GM10847 (cell line): Measurements from ENCODE around the gene ANKRD10.

Experiments
- POLR2A ChIP-seq: IDR thresholded peaks from 2 replicates; pipeline ENCODE4 v1.6.1; 2011; ENCODE audit not compliant: insufficient read length; ENCODE audit errors: extremely low read depth

The ANKRD10 gene

GRCh38 chr13:110881839-110882627 is 32.8 kb downstream of the ANKRD10 start:
- no peak for TF ChIP-seq POLR2A

GRCh38 chr13:110880627-110881026 is 34.2 kb downstream of the ANKRD10 start:
- TF ChIP-seq POLR2A, result no peak

DNA sequence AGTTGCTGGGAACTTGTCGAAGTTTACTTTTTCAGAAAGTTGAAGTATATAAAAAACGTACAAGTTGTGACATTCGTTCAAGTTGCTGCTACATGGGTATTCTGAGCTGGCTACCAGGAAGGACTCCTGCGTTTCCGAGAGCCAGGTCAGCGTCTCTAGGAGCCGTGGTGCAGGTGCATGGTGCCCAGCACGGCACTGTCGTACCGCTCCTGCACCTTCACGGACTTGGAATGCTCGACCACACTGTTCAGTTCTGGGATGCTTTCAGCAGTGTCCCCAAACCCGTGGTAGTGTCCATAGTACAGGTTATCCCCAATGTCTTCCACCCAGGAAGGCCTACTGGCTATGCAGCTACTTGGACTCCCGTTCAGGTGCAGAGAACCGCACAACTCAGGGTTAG is 35.4 kb downstream of the ANKRD10 start:
- no peak for TF ChIP-seq POLR2A

DNA sequence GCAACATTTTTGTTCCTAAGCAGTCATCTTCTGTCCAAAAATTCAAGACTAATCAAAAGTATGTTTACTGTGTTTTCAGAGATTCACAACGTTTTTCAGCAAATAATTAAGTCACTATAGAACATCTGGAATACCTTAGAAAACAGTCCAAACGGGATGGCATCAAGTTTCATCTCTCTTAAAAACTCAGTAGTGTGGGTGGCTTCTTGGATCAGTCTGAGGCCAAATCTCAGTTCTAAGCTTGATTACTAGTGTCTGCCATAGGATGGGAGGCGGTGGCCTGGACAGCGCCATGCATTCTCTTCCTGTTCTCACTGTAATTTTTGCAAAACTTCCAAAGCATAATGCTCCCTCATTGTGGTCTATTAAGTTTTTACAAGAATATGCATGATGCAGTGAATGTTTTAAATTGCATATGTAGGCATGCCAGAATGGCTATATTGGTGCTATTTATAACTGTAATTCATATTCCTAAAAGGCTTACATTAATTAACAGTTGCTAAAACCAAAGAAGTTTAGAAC is 37.1 kb downstream of the ANKRD10 start:
- TF ChIP-seq POLR2A, result no peak

- TF ChIP-seq POLR2A, result no peak
Observed at GRCh38 chr13:110876609-110877008, 38.3 kb downstream of the ANKRD10 start.

GRCh38 chr13:110875241-110875640 is 39.6 kb downstream of the ANKRD10 start:
- no peak for TF ChIP-seq POLR2A

GRCh38 chr13:110874508-110874960 is 40.3 kb downstream of the ANKRD10 start:
- TF ChIP-seq POLR2A, result no peak

GRCh38 chr13:110873639-110874507 is 41.0 kb downstream of the ANKRD10 start:
- no peak for TF ChIP-seq POLR2A

DNA sequence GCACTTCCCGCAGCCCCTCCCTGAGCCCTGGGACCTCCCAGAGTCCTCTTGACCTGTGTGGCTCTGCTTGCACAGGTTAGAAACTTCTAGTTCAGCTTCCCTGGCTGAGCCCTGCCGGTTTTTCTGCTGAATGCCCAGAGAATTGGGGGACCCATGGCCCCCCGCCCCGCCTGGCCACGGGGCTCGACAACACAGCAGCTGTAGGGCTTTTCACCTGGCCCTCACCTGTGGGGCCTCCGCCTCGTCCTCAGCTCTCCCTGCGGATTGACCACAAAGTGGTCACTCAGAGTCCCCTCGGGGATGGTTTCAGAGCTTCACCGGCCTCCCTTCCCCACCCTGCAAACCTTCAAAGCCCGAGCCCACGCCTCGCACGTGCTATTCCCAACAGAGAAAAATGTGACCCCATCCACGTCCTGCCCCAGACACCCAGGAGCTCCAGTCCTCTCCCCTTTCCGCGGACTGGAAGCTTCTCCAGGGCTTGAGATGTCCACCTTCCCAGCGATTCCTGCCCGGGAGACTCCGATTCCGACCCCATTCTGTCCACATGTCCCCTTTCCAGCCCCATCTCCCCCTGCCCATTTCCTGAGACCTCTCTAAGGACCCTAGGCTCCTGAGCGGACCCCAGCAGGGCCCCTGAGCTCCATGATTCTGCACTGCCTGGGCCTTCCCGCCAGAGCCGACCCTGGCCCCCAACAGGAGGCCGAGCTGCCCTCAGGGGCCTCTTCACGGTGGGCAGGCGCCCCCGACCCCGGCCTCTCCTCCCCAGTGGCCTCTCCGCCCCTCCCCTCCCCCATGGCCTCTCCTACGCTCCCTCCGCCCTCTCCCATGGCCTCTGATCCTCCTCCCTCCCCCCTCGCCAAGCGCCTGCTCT is 41.9 kb downstream of the ANKRD10 start:
- TF ChIP-seq POLR2A, result no peak

DNA sequence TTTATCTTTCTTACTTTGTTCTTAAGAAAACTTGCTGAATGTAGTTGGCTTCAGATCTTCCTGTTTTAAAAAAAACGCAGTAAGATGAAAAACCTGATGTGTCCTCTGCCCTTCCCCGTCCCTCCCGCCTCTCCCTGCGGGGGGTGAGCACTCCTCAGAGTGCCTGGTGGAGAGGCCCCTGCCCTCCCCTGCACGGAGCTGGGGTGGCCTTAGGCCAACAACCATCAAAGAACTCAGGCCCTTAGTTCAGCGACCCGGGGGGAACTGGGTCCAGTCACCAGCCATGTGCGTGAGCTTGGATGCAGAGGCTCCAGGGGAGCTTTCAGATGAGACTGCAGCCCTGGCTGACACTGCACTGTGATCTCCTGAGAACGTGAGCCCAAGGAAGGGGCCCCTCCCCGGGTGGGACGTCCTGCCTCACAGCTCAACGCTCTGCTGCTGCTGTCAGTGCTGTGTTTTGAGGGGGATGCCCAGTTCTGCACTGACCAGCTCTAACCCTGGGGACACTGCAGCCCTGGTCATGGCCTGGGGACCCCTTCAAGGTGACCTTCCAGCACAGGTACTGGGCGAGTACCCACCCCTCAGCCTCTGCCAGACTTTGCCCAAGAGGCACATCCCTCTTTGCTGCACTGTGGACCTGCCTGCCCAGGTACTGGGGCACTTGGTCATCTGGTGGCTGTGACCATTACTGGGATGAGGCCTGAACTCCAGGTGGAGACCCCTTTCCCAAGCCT is 42.7 kb downstream of the ANKRD10 start:
- TF ChIP-seq POLR2A, result no peak

DNA sequence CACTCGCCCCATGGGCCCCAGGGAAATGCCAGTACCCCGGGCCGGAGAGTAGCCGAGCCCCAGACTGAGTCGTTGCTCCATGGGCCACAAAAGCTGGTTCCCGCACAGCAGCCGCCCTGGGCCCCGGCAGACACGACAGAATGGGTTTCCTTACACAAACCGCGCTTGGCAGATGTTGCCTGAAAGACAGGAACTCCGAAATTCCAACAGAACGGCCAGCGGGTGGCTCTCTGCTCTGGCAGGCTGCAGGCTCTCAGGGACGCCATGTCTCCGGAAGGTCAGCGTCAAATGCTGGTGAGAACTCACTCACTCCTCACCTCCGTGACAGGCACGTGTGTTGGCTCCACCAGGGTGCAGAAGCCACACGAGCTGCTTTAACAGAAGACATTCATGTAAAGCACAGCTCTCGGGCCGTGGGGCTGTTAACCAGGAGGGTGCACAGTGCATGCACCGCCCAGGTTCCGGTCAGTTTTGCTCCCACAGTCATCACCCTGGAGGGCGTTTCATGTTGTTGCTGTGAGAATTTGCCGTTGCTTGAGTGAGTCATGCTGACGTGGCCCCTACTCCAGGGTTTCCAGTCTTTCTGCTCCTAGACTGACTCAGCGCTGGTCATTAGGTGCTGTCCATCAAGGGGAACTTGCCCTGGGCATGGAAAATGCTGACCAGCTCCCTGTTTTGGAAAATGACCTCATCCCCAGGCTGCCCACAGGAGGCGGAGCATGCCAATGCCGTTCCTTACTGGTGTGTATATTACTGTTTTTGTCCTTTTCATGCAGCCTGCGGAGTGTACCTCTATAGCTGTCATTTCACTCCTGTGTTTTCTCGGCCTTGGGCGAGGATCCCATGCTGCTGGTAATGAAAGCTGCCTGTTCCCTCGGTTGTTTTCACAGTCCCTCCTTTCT is 44.8 kb downstream of the ANKRD10 start:
- TF ChIP-seq POLR2A, result no peak

- TF ChIP-seq POLR2A, result no peak
Observed at GRCh38 chr13:110869231-110869804, 45.6 kb downstream of the ANKRD10 start.

DNA sequence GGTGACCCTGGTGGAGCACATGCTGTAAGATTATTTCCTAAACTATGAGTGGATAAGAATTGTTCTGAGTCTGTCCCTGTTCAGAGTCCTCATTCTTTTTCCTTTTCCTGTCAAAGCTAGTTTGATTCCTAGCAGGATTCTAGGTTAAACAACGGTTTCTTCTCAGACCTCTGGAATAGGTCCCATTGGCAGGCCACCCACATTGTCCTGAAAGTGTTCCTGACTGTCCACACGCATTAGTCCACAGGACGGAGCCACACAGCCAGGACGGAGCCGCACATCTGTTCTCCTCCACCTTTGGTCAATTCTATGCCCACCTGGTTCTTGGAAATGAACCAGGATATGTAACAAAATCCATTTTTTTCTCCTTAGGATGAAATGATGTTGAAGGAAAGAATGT is 46.1 kb downstream of the ANKRD10 start:
- no peak for TF ChIP-seq POLR2A

DNA sequence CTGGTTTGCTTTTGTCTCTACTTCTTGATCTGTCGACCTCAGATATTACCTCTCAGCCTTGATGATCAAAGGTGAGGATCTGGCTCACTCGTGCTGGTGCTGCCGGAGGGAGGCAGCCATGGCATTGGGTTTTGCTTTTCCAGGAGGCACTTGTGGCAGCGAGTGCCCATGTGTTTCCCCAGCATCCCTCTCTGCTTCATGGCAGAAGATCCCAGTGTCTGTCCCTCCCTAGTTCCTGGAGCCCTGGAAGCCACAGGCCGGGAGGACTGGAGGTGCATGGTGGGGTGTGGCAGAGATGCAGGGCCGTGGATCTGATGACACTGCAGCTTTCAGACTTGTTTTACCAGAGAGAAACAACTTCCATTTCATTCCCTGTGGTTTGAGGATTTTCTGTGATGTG is 47.5 kb downstream of the ANKRD10 start:
- TF ChIP-seq POLR2A, result no peak
